ENCODE data around the gene PFKL.
"Not testable (repeated sequence)": the region's sequence is repeated elsewhere in the genome, so short reads cannot be mapped to it uniquely, and the experiment has no call there.

The PFKL gene

DNA sequence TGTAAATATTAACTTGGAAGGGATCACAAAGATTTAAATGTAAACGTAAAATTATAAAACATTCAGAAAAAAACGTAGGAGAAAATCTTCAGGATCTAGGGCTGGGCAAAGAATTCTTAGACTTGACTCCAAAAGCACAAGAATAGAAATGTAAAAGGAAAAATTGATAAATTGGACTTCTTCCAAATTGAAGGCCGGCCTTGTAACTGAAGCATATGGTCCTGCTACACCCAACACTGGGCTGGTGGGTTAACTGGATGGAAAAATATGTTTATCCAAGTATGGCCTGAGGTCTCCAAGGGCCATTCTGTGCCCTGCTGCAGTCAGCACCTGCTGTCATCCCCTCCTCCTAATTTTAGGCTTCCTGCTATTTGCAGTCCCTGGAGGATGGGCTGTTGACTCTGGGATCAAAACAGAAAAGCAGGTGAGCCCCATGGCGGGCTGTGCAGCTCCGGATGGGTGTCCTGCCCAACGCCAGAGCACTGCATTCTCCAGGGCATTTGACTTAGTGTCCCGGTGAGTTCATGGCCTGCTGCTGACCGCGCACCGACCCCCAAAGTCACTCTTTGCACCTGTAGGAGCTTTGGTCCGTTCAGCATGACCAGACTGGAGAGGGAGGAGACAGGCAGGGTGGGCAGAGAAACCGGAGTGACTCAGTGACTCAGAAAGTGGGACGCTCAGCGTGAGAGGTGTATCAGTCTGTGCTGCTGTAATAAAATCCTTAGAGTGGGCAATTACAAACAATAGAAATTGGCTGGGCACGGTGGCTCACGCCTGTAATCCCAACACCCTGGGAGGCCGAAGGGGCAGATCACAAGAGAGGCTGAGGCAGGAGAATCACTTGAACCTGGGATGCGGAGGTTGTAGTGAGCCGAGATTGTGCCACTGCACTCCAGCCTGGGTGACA is 20.2 kb upstream of the PFKL start:
- TF ChIP-seq, protein P1, sequence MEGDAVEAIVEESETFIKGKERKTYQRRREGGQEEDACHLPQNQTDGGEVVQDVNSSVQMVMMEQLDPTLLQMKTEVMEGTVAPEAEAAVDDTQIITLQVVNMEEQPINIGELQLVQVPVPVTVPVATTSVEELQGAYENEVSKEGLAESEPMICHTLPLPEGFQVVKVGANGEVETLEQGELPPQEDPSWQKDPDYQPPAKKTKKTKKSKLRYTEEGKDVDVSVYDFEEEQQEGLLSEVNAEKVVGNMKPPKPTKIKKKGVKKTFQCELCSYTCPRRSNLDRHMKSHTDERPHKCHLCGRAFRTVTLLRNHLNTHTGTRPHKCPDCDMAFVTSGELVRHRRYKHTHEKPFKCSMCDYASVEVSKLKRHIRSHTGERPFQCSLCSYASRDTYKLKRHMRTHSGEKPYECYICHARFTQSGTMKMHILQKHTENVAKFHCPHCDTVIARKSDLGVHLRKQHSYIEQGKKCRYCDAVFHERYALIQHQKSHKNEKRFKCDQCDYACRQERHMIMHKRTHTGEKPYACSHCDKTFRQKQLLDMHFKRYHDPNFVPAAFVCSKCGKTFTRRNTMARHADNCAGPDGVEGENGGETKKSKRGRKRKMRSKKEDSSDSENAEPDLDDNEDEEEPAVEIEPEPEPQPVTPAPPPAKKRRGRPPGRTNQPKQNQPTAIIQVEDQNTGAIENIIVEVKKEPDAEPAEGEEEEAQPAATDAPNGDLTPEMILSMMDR (IDR thresholded peaks at IDR 0.05; ENCODE audit: low read depth, low read length, missing control alignments) = no peak
- DNase-seq (ENCODE audit: extremely low read depth, low read depth) = no peak
- no peak overlapping the region for H3K4me3 ChIP-seq (replicated peaks; ENCODE audit: low read depth, low read length)

DNA sequence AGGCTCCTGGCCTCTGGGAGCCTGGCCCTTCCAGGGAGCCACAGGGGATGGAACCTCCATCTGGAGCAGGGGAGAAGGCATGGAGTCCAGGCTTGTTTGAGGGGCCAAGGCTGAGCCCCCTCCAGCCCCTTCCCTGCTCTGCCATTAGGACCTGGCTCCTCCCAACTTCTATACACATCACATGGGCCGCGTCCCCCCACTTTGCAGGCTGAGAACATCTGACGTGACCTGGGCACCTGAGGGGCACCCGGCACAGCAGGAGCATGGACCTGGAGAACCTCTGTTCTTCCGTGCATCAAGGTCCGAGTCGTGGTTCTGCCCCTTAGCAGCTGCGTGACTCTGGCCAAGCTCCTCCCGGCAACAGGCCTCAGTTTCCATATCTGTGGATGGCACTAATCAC is 18.1 kb upstream of the PFKL start:
- DNase-seq (ENCODE audit: extremely low read depth, low read depth) = no peak
- H3K4me3 ChIP-seq (replicated peaks; ENCODE audit: low read depth, low read length) = no peak overlapping the region
- TF ChIP-seq, protein P1 (IDR thresholded peaks at IDR 0.05; ENCODE audit: low read depth, low read length, missing control alignments) = no peak

DNA sequence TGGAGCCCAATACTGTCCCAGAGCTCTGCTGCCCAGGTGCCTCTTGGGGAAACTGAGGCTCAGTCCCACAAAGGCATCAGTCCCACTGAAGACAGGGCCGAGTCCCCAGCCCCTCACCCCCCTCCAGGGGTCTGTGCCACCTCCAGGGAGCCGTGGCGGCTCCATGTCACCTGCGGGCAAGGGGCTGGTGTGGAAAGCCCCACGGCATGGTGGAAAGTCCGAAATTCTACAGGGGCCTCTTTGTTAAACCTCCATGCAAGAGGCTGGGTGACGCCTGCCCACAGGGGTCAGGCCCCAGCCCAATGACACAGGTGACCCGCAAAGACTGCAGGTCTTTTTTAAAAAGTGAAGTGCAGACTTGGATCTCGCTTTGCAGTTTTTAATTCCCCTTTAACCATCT is 17.5 kb upstream of the PFKL start:
- TF ChIP-seq, protein P1 (IDR thresholded peaks at IDR 0.05; ENCODE audit: low read depth, low read length, missing control alignments) = no peak
- no peak overlapping the region for H3K4me3 ChIP-seq (replicated peaks; ENCODE audit: low read depth, low read length)
- DNase-seq (ENCODE audit: extremely low read depth, low read depth) = no peak

DNA sequence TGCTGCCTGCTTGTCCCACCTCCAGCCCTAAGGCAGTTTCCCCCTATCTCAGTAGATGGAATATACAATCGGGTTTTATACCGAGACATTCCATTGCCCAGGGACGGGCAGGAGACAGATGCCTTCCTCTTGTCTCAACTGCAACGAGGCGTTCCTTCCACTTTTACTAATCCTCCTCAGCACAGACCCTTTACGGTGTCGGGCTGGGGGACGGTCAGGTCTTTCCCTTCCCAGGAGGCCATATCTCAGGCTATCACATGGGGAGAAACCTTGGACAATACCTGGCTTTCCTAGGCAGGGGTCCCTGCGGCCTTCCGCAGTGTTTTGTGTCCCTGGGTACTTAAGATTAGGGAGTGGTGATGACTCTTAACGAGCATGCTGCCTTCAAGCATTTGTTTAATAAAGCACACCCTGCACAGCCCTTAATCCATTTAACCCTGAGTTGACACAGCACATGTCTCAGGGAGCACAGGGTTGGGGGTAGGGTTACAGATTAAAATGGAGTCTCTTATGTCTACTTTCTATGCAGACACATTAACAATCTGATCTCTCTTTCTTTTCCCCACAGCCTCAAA is 16.6 kb upstream of the PFKL start:
- not testable (repeated sequence) for H3K4me3 ChIP-seq (replicated peaks; ENCODE audit: low read depth, low read length); DNase-seq (ENCODE audit: extremely low read depth, low read depth)

GRCh38 chr21:44283948-44284347 is 15.9 kb upstream of the PFKL start:
- no peak overlapping the region for H3K4me3 ChIP-seq (replicated peaks; ENCODE audit: low read depth, low read length)
- DNase-seq (ENCODE audit: extremely low read depth, low read depth) = no peak
- TF ChIP-seq, protein P1 (IDR thresholded peaks at IDR 0.05; ENCODE audit: low read depth, low read length, missing control alignments) = no peak

- H3K4me3 ChIP-seq (replicated peaks; ENCODE audit: low read depth, low read length) = no peak within 1 kb of the TSS
- DNase-seq (ENCODE audit: extremely low read depth, low read depth) = no peak
These were observed 14.5 kb upstream of the PFKL start, which contains the start of gene AIRE for GRCh38 chr21:44285138-44285992. Gene AIRE, plus strand, starts transcription at chr21:44285876. Its CDS starts 131 bp downstream, at chr21:44286007.

More at GRCh38 chr21:44285138-44285992, 14.5 kb upstream of the PFKL start, which contains the start of gene AIRE:
- TF ChIP-seq, protein P1 (IDR thresholded peaks at IDR 0.05; ENCODE audit: low read depth, low read length, missing control alignments) = no peak

Measured in HFF-Myc (cell line).